H9 (cell line): Measurements from ENCODE around the gene RGS6. TPM values are rescaled to one million over a fixed set of nuclear protein-coding genes. Genes with fewer than 3 reads are reported as not detected.

Experiments
- DNase-seq: peaks from one replicate; pipeline ENCODE4 v3.0.0-alpha.2; 2017
- H2AFZ ChIP-seq: one replicate; pipeline ENCODE4 v1.6.1; 2013; ENCODE audit warnings: mild to moderate bottlenecking, low read length, control low read depth, moderate library complexity
- H2AK5ac ChIP-seq: 2 replicates; pipeline ENCODE4 v1.6.1; 2013; ENCODE audit warnings: low read length, control low read depth, mixed read lengths; ENCODE audit not compliant: insufficient read length
- H2BK120ac ChIP-seq: one replicate; pipeline ENCODE4 v1.6.1; 2013; ENCODE audit warnings: low read depth, mild to moderate bottlenecking, low read length, control low read depth, inconsistent platforms; ENCODE audit not compliant: poor library complexity, severe bottlenecking
- H2BK12ac ChIP-seq: 2 replicates; pipeline ENCODE4 v1.6.1; 2013; ENCODE audit warnings: low read length, control low read depth, mixed read lengths, low read depth; ENCODE audit not compliant: insufficient read length
- H2BK15ac ChIP-seq: 2 replicates; pipeline ENCODE4 v1.6.1; 2013; ENCODE audit warnings: low read depth, low read length, control low read depth
- H2BK20ac ChIP-seq: one replicate; pipeline ENCODE4 v1.6.1; 2013; ENCODE audit warnings: low read depth, mild to moderate bottlenecking, low read length, control low read depth, inconsistent platforms; ENCODE audit not compliant: poor library complexity, severe bottlenecking
- H2BK5ac ChIP-seq: 2 replicates; pipeline ENCODE4 v1.6.1; 2013; ENCODE audit warnings: low read length, control low read depth, mixed read lengths; ENCODE audit not compliant: insufficient read length
- H3K14ac ChIP-seq: 2 replicates; pipeline ENCODE4 v1.6.1; 2013; ENCODE audit warnings: low read length, control low read depth; ENCODE audit not compliant: insufficient read depth
- H3K18ac ChIP-seq: 2 replicates; pipeline ENCODE4 v1.6.1; 2013; ENCODE audit warnings: low read depth, mild to moderate bottlenecking, mixed read lengths, low read length, control low read depth; ENCODE audit not compliant: insufficient read length
- H3K23ac ChIP-seq: 2 replicates; pipeline ENCODE4 v1.6.1; 2013; ENCODE audit warnings: low read length, control low read depth, mixed read lengths, low read depth; ENCODE audit not compliant: insufficient read length
- H3K23me2 ChIP-seq: 2 replicates; pipeline ENCODE4 v1.6.1; 2013; ENCODE audit warnings: low read depth, mild to moderate bottlenecking, mixed read lengths, low read length, control low read depth; ENCODE audit not compliant: insufficient read length, poor library complexity, severe bottlenecking
- H3K27ac ChIP-seq: 2 replicates; pipeline ENCODE4 v1.5.1; 2013; ENCODE audit warnings: low read length, control low read depth, mixed read lengths, low read depth; ENCODE audit not compliant: insufficient read length
- H3K27me3 ChIP-seq: 2 replicates; pipeline ENCODE4 v1.6.1; 2013; ENCODE audit warnings: low read length, control low read depth, inconsistent platforms; ENCODE audit not compliant: insufficient read depth
- H3K4ac ChIP-seq: 2 replicates; pipeline ENCODE4 v1.6.1; 2013; ENCODE audit warnings: low read depth, mild to moderate bottlenecking, control low read depth, inconsistent platforms, low read length, moderate library complexity
- H3K4me1 ChIP-seq: 2 replicates; pipeline ENCODE4 v1.6.1; 2013; ENCODE audit warnings: low read length, control low read depth, inconsistent platforms; ENCODE audit not compliant: insufficient read depth
- H3K4me2 ChIP-seq: 2 replicates; pipeline ENCODE4 v1.6.1; 2013; ENCODE audit warnings: low read length, control low read depth, mixed read lengths; ENCODE audit not compliant: insufficient read length, insufficient read depth
- H3K56ac ChIP-seq: 2 replicates; pipeline ENCODE4 v1.6.1; 2013; ENCODE audit warnings: low read depth, mild to moderate bottlenecking, mixed read lengths, low read length, control low read depth; ENCODE audit not compliant: insufficient read length
- H3K79me1 ChIP-seq: 2 replicates; pipeline ENCODE4 v1.6.1; 2013; ENCODE audit warnings: low read depth, mild to moderate bottlenecking, moderate library complexity, low read length, control low read depth, inconsistent platforms; ENCODE audit not compliant: insufficient read depth, poor library complexity, severe bottlenecking
- H3K79me2 ChIP-seq: 2 replicates; pipeline ENCODE4 v1.6.1; 2013; ENCODE audit warnings: low read length, control low read depth, inconsistent platforms; ENCODE audit not compliant: insufficient read depth
- H3K9ac ChIP-seq: 2 replicates; pipeline ENCODE4 v1.6.1; 2013; ENCODE audit warnings: low read length, control low read depth, mixed read lengths; ENCODE audit not compliant: insufficient read length; ENCODE audit errors: extremely low read depth
- H3K9me3 ChIP-seq: one replicate; pipeline ENCODE4 v1.6.1; 2013; ENCODE audit warnings: low read depth, low read length, inconsistent platforms; ENCODE audit not compliant: control insufficient read depth
- H3T11ph ChIP-seq: one replicate; pipeline ENCODE4 v1.6.1; 2013; ENCODE audit warnings: mild to moderate bottlenecking, low read length, control low read depth, inconsistent platforms
- H4K20me1 ChIP-seq: one replicate; pipeline ENCODE4 v1.6.1; 2013; ENCODE audit not compliant: control insufficient read depth, insufficient read length, insufficient read depth
- H4K5ac ChIP-seq: 2 replicates; pipeline ENCODE4 v1.6.1; 2013; ENCODE audit warnings: low read depth, mild to moderate bottlenecking, mixed read lengths, low read length, control low read depth; ENCODE audit not compliant: insufficient read length
- H4K8ac ChIP-seq: replicated peaks from 2 replicates; pipeline ENCODE4 v1.6.1; 2013; ENCODE audit warnings: low read length, control low read depth, mixed read lengths, low read depth; ENCODE audit not compliant: insufficient read length
- H4K91ac ChIP-seq: 2 replicates; pipeline ENCODE4 v1.6.1; 2013; ENCODE audit warnings: low read depth, mild to moderate bottlenecking, moderate library complexity, mixed read lengths, low read length, control low read depth; ENCODE audit not compliant: insufficient read length
- H3K27ac Mint-ChIP-seq, 3 experiments: 2 replicates in 2 of 3; 3 replicates in 1 of 3; pipeline ENCODE4 v1.8.0; 2020 to 2021; ENCODE audit warnings: mixed read lengths in 3 of 3, mild to moderate bottlenecking in 1 of 3, moderate library complexity in 1 of 3
- H3K27me3 Mint-ChIP-seq: 2 replicates; pipeline ENCODE4 v1.8.0; 2021; ENCODE audit warnings: low read depth, mild to moderate bottlenecking, moderate library complexity, mixed read lengths
- H3K36me3 Mint-ChIP-seq, 3 experiments: 2 replicates in 2 of 3; 3 replicates in 1 of 3; pipeline ENCODE4 v1.8.0; 2020 to 2021; ENCODE audit warnings: low read depth in 3 of 3, mixed read lengths in 3 of 3; ENCODE audit not compliant: insufficient read depth in 1 of 3
- H3K4me1 Mint-ChIP-seq, 2 experiments: 2 replicates each; pipeline ENCODE4 v1.8.0; 2020; ENCODE audit warnings: mixed read lengths in 2 of 2
- H3K4me3 Mint-ChIP-seq, 2 experiments: 2 replicates in 1 of 2; 3 replicates in 1 of 2; pipeline ENCODE4 v1.8.0; 2020 to 2021; ENCODE audit warnings: mild to moderate bottlenecking in 2 of 2, mixed read lengths in 2 of 2, moderate library complexity in 1 of 2
- H3K9me3 Mint-ChIP-seq, 2 experiments: 2 replicates in 1 of 2; 3 replicates in 1 of 2; pipeline ENCODE4 v1.8.0; 2020; ENCODE audit warnings: mild to moderate bottlenecking in 2 of 2, mixed read lengths in 2 of 2, moderate library complexity in 1 of 2
- WGBS: extraction: QIAGEN DNeasy Blood & Tissue Kit; methylation state at CpG from one replicate; pipeline ENCODE4 v1.1.7; 2013; ENCODE audit warnings: missing lambda C conversion rate, low lambda C conversion rate, mixed read lengths; ENCODE audit not compliant: insufficient read length; ENCODE audit errors: extremely low coverage; 5-methylcytosine and 5-hydroxymethylcytosine counted together
- total RNA-seq: library from RNA; stranded (reverse); gene quantifications from 2 replicates; pipeline ENCODE4 v1.2.1, GENCODE V29; 2021
- TF ChIP-seq, protein P1 (sequence below): fragments of 200-600 bp; sonication (generic); conservative IDR thresholded peaks from 3 replicates; pipeline ENCODE4 v1.8.0; 2021; ENCODE audit warnings: antibody characterized with exemption, mild to moderate bottlenecking

RGS6 gene
- total RNA-seq, 1 experiment from 2014 or later, result 3.0 TPM

DNA sequence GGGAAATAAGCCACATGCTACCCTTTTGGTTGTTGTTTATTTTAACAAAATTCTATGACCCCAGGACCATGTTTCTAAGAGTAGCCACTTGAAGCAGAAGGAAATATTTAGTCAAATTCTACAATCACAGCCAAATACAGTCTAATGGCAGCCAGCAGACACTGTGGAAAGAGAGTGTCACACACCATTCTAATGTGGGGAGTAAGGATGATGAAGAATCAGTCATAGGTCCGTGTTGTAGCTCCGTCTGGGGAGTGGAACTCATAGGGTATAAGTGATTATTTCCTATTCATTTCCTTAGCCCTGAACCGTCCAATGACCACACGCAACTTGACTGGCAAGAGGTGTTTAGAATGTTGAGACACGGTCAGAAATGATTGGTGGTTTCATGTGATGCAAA, 500.5 kb downstream of the RGS6 start:
- H2BK15ac ChIP-seq, result no peak overlapping the region
- no peak overlapping the region for H3K9ac ChIP-seq
- H3K14ac ChIP-seq, result no peak overlapping the region
- no peak overlapping the region for H2AK5ac ChIP-seq
- no peak overlapping the region for H3K23ac ChIP-seq
- no peaks in the 10 kb centered on the region for H3K27me3 Mint-ChIP-seq
- H3K4me1 ChIP-seq, result no peaks in the 10 kb centered on the region
- H3K27ac ChIP-seq, result no peak overlapping the region
- H3K4me3 Mint-ChIP-seq, result no peak overlapping the region
- no CpG with 5 or more reads among the region's 5 CpGs for WGBS
- no peaks in the 10 kb centered on the region for H3K9me3 ChIP-seq
- H3K23me2 ChIP-seq, result no peaks in the 10 kb centered on the region
- H3K79me1 ChIP-seq, result no peaks in the 10 kb centered on the region
- H3K4ac ChIP-seq, result no peak overlapping the region
- no peak overlapping the region for H4K91ac ChIP-seq
- H4K20me1 ChIP-seq, result no peaks in the 10 kb centered on the region
- H3K4me1 Mint-ChIP-seq, result peaks cover 15 to 17% of the 10 kb centered on the region in 2 experiments
- no peak overlapping the region for H3K27ac Mint-ChIP-seq
- H3K27me3 ChIP-seq, result no peaks in the 10 kb centered on the region
- H2BK20ac ChIP-seq, result no peak overlapping the region
- no peak overlapping the region for H2BK120ac ChIP-seq
- no peak overlapping the region for H2BK5ac ChIP-seq
- no peak overlapping the region for H3K4me2 ChIP-seq
- H4K5ac ChIP-seq, result no peak overlapping the region
- no peak overlapping the region for H4K8ac ChIP-seq
- peaks cover 0 to 4% of the 10 kb centered on the region in 2 experiments; a peak in 4 of 5 replicates for H3K9me3 Mint-ChIP-seq
- H2AFZ ChIP-seq, result no peak overlapping the region
- no peak overlapping the region for H3K56ac ChIP-seq
- H2BK12ac ChIP-seq, result no peak overlapping the region
- TF ChIP-seq, protein P1, sequence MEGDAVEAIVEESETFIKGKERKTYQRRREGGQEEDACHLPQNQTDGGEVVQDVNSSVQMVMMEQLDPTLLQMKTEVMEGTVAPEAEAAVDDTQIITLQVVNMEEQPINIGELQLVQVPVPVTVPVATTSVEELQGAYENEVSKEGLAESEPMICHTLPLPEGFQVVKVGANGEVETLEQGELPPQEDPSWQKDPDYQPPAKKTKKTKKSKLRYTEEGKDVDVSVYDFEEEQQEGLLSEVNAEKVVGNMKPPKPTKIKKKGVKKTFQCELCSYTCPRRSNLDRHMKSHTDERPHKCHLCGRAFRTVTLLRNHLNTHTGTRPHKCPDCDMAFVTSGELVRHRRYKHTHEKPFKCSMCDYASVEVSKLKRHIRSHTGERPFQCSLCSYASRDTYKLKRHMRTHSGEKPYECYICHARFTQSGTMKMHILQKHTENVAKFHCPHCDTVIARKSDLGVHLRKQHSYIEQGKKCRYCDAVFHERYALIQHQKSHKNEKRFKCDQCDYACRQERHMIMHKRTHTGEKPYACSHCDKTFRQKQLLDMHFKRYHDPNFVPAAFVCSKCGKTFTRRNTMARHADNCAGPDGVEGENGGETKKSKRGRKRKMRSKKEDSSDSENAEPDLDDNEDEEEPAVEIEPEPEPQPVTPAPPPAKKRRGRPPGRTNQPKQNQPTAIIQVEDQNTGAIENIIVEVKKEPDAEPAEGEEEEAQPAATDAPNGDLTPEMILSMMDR, result no peak
- no peak overlapping the region for H3T11ph ChIP-seq
- no peaks in the 10 kb centered on the region for H3K79me2 ChIP-seq
- H3K36me3 Mint-ChIP-seq, result peaks cover 0 to 2% (median 0%) of the 10 kb centered on the region in 3 experiments; a peak in 2 of 7 replicates
- DNase-seq, result no peak
- no peak overlapping the region for H3K18ac ChIP-seq
